Activated CD4-positive, alpha-beta T cell treated with anti-CD3 and anti-CD28 coated beads, Interleukin-2, Interleukin-4, amounts not matched to agents 100 ng/mL and 50 ng/mL, durations not matched to agents 16 hours and 8 hours (primary cell): ENCODE measurements around the gene KRR1.
A peak's percentile ranks its signal among the peaks of the same experiment; 100 is the strongest.
"Not testable (repeated sequence)": the region's sequence is repeated elsewhere in the genome, so short reads cannot be mapped to it uniquely, and the experiment has no call there.

Experiments used
- DNase-seq: peaks from one replicate; pipeline ENCODE4 v3.0.0-alpha.2; 2020; ENCODE audit warnings: low spot score

Gene KRR1

DNA sequence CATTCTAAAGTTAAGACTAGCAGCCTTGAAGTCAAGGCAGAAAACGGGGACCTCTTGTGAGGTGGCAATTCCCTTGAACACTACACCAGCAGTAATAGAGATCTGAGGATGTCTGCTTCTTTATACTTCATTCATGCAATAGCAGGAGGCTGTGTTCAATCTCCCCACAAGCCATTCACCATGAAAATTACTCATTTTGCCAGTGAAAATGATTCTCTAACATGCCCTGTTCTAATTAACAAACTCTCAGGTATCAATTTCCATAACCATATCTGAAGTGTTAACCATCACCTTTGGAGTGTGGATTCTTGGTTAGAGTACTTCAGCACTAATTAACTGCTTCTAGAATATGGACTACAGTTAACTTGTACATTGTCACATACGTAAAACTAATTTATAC lies 34.3 kb downstream of the KRR1 start:
- peak; percentile 17 for DNase-seq

DNA sequence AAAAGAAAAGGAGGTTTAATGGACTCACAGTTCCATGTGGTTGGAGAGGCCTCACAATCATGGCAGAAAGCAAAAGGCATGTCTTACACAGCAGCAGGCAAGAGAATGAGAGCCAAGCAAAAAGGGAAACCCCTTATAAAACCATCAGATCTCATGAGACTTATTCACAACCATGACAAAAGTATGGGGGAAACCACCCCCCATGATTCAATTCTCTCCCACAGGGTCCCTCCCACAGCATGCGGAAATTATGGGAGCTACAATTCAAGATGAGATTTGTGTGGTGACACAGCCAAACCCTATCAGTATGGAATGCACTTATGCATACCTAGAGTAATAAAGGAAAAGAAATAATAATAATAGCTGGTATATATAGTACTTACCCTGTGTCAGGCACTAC lies 35.3 kb downstream of the KRR1 start:
- peak; percentile 11 for DNase-seq

DNA sequence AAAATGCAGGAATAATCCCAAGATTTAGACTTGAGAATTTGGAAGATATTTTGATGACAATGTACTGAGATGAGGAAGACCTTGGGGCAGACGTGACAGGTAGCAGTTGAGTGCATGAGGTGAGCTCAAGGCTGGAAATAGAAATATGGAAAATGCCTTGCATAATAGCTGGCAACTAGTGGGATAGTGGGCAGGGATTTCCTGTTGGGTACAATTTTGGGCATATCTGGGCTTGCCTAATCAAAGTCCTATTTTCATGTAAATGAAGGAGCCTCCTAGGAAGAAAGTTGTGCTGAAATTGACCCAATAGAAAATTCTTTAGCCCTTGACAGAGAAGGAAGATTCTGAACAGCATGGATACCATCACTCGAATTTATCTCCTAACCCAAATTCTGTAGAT lies 37.3 kb downstream of the KRR1 start:
- no peak for DNase-seq

DNA sequence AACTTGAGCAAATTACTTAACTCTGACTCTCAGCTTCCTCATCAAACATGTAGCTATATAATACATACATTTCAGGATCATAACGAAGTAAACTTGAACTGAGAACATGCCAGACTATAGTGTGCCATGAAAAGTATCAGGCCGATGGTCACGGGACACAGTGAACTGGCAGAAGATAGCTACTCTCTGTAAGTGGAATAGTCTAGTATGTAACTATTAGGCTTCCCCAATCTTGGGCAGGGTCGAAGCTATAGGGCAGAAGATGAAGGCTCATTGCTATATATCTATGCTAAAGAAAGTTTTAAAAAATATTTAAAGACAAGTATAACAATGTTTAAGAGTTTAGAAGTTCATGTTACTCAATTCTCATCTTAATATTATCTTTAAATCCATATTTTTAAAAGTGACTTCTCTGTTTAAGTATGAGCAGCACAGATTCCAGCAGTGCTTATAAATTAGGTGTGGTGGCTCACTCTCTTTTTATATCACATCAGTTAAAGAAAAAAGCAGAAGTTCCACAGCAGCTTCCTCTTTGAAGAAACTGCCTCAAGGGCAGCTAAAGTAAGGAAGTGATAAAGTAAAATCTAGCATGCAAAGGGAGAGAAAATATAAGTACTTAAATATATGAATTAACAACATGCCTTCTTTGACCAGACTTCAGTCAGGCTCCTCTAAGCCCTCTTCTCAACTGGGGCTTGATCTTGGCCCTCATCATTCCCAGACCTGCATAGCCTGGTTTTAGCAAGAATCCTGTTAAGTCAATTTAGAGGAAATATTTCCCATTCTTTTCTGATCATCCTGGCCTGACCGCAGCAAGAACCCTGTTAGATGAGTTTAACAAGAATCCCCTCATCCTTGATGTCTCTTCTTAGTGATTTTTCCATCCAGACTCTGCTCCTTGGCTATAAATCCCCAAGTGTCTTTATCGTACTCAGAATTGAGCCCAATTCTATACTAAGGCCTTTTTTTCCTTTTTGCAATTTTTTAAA lies 39.2 kb downstream of the KRR1 start:
- no peak for DNase-seq

DNA sequence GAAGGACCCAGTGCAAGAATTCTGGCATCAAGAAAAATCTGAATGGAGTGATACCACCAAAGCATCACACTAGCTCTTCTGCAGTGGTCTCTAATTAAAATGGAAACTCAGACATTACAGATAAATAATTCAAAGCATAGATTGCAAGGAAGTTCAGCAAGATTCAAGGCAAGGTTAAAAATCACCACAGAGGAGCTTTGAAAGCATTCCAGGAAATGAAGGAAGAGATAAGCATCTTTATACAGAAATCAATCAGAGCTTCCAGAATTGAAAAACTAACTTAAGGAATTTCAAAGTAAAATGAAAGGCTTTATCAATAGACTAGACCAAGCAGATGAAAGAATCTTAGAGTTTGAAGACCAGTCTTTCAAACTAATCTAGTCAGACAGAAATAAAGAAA lies 51.2 kb downstream of the KRR1 start:
- DNase-seq, result no peak

DNA sequence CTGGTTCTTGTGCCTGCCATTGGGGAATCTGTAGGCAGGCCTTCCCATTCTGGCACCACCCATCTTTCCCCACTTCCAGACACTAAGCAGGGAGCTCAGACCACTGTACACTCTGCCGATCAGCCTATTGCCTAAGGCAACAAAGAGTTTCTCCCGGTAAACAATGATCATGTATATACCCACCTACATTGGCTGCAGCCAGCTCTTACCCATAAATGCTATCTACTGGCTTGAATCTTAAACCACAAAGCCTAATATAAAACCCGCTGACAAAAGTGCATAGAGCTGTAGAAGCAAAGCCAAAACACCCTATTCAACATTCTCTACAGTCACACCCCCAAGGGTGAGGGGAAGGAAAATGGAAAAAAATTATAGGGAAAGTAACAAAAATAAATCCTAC lies 51.7 kb downstream of the KRR1 start:
- no peak for DNase-seq

DNA sequence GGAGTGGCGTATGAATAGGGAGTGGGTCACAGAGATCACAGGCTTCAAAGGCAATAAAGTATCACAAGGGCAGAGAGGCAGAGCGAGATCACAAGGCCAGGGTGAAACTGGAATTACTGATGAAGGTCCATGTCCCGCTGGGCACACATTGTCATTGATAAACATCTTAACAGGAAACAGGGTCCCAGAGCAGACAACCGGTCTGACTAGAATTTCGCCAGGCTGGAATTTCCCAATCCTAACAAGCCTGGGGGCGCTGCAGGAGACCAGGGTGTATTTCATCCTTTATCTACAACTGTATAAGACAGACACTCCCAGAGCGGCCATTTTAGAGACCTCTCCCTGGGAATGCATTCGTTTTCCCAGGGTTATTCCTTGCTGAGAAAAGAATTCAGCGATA lies 53.5 kb downstream of the KRR1 start:
- not testable (repeated sequence) for DNase-seq

DNA sequence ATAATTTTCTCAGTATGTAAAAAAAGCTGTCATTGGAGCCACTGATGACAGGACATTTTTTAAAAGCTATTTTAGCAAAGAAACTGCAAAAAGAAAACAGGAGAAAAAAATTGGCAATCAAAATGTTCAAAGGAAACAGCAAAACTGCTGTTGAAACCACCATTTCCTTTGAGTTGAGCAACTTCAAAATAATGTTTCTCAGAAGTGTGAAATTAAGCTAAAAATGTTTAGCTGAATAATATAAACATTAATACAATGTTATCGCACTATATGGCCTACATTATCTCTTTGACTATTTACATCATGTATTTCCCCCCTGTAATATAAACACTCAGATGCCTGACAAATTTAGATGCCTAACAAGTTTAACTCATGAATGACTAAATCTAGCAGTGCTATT lies 54.2 kb downstream of the KRR1 start:
- peak; percentile 15 for DNase-seq

DNA sequence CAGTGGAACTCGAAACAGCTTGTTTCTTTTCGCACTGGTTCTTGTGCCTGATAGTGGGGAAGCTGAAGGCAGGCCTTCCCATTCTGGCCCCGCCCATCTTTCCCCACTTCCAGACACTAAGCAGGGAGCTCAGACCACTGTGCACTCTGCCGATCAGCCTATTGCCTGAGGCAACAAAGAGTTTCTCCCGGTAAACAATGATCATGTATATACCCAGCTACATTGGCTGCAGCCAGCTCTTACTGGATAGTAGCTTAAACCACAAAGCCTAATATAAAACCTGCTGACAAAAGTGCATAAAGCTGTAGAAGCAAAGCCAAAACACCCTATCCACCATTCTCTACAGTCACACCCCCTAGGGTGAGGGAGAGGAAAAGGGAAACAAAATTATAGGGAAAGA lies 55.6 kb downstream of the KRR1 start:
- no peak for DNase-seq

DNA sequence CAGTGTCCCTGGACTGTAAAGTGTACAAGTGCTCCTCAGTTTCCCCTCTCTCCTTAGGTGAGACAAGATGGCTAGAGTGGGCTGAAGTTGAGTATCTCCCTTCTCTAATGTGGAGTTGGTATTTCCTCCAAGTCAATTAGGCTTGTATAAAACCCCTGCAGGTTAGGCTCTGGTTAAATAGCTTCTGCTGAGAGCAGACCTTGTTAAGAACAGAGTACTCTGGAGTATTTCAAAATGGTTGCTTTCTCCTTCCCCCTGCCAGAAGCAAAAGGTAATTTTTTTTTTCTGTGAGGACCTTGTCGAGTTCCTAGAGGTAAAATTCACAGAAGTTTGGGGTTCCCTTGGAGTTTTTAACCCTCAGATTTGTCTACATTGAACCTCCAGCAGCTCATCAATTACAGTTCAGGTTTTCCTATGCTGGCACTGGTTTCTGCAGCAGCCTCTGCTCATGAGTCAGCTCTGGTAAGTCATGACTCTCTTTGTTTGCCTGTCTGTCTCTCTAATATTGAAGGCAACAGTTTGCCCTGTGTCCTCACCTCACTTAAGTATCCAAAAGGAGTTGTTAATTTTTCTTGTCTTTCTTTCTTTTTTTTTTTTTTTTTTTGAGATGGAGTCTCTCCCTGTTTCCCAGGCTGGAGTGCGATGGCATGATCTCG lies 58.6 kb downstream of the KRR1 start:
- DNase-seq, result no peak

DNA sequence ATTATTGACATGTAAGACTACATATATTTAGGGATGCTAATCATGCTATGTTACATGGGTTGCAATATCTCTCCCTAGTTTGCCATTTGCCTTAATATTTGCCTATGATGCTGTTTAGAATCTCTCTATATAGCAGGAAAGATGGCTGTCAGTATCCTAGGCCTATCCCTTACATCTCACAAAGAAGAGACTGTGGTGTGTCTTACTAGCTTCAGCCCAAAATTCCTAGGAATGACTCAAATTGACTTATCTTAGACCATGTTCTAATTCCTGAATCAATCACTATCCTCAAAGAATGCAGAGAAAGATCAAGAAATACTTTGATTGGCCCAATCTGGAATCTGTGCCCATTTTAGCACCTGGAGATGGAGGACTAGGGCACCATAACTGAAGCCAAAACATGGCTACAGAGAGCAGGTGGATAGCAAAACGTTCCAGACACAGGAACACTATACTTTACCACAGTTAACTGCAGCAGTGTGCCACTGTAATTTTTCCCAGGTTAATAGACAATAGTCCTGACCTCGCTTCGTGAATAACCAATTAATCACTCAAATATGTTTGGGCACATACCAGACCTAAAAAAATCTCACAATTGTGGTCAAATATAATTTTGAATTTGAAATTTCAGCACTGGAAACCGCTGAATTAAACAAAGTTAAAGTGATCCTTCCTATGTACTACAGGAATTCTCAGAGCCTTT lies 63.6 kb downstream of the KRR1 start:
- no peak for DNase-seq

DNA sequence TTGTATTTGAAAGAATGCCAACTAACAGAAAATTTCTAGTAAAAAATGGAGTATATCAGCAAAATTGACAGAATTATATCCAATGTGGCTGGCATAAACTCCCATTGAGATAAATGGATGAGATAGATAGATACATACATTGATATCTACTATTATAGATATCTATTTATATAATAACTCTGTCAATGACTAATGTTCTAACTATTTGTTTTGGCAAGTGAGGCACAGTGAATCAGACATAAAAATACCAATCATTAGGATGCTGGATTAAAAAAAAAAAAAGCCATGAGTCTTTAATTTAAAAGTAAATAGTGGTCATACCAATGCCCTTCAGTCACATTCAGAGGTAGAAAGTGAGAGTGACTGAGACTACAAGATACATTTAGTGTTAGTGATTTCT lies 64.6 kb downstream of the KRR1 start:
- DNase-seq, result no peak

DNA sequence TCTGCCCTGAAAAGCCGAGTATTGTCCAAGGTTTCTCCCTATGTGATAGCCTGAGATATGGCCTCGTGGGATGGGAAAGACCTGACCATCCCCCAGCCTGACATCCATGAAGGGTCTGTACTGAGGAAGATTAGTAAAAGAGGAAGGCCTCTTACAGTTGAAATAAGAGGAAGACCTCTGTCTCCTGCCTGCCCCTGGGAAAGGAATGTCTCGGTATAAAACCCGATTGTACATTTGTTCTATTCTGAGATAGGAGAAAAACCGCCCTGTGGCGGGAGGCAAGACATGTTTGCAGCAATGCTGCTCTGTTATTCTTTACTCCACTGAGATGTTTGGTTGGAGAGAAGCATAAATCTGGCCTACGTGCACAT lies 66.3 kb downstream of the KRR1 start:
- DNase-seq, result not testable (repeated sequence)

DNA sequence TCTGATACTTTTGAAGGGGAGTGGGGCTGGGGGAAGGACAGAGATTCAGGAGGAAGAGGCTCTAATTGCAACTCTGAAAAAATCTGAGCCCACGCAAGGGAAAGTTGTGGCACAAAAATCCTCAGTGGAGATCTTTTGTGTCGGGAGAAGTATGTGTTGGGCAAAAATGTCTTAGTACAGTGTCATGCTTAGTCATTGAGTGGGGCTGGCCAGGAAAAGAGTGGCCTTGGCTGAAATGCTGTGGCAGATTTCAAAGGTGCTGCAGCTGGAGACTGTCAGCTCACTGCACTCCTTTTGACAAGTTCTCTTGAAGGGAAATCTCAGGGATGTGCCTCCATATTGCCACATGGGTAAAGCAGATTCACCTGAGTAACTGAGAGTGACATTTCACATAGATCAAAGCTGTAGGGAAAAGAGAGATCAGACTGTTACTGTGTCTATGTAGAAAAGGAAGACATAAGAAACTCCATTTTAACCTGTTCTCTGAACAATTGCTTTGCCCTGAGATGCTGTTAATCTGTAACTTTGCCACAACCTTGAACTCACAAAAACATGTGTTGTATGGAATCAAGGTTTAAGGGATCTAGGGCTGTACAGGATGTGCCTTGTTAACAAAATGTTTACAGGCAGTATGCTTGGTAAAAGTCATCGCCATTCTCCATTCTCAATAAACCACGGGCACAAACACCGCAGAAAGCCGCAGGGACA lies 66.8 kb downstream of the KRR1 start:
- no peak for DNase-seq

DNA sequence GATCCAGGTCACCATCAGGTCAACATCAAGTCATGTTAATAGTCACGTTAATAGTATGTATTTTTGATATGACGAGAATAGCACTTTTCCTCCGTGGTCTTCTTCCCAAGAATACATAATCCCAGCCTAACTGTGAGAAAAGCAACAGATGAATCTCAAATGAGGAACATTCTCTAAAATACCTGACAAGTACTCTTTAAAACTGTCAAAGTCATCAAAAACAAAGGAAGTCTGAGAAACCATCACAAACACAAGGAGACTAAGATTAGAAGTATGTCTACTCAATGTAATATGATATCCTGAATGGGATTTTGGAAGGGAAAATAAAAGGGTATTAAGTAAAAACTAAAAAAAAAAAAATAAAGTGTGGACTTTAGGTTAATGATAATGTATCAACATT lies 67.7 kb downstream of the KRR1 start:
- no peak for DNase-seq

DNA sequence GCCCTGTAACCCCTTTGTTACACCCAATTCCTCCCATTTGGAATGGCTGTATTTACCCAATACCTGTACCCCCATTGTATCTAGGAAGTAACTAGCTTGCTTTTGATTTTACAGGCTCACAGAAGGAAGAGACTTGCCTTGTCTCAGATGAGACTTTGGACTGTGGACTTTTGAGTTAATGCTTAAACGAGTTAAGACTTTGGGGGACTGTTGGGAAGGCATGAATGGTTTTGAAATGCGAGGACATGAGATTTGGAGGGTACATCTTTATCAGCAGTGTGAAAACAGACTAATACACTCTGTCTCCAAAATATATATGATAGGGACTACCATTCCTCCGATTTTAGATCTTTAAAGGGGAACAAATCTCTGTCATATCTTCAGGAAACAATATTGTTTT lies 69.0 kb downstream of the KRR1 start:
- not testable (repeated sequence) for DNase-seq

DNA sequence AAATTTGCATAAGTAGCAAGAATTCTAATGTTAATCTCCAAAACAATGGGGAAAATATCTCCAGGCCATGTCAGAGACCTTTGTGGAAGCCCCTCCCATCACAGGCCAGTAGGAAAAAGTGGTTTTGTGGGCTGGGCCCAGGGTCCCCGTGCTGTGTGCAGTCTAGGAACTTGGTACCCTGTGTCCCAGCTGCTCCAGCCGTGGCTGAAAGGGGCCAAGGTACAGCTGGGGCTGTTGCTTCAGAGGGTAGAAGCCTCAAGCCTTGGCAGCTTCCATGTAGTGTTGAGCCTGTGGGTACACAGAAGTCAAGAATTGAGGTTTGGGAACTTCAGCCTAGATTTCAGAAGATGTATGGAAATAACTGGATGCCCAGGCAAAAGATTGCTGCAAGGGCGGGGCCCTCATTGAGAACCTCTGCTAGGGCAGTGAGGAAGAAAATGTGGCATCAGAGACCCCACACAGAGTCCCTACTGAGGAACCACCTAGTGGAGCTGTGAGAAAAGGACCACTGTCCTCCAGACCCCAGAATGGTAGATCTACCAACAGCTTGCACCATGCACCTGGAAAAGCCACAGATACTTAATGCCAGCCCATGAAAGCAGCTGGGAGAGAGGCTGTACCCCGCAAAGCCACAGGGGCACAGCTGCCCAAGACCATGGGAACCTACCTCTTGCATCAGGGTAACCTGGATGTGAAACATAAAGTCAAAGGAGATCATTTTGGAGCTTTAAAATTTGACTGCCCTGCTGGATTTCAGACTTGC lies 69.5 kb downstream of the KRR1 start:
- DNase-seq, result not testable (repeated sequence)
